IMR-90 (cell line): ENCODE data around the gene ST3GAL5.

ENCODE experiments used
- BHLHE40 ChIP-seq: fragments of 150-350 bp; IDR thresholded peaks from 2 replicates; pipeline ENCODE4 v1.6.1; 2016; ENCODE audit warnings: mild to moderate bottlenecking, low read depth, low read length
- FOS ChIP-seq: fragments of 150-350 bp; IDR thresholded peaks from 2 replicates; pipeline ENCODE4 v1.6.1; 2016; ENCODE audit warnings: low read depth, low read length
- MAFK ChIP-seq: IDR thresholded peaks from 2 replicates; pipeline ENCODE4 v1.6.1; 2012; ENCODE audit warnings: low read depth, low read length, improper control_type of control experiment
- MAZ ChIP-seq: IDR thresholded peaks from 2 replicates; pipeline ENCODE4 v1.6.1; 2012; ENCODE audit warnings: low read depth, mild to moderate bottlenecking, low read length, improper control_type of control experiment, moderate library complexity, borderline replicate concordance
- MXI1 ChIP-seq: IDR thresholded peaks from 2 replicates; pipeline ENCODE4 v1.6.1; 2012; ENCODE audit warnings: low read depth, mild to moderate bottlenecking, low read length, moderate library complexity, borderline replicate concordance
- POLR2A ChIP-seq: IDR thresholded peaks from 2 replicates; pipeline ENCODE4 v1.6.1; 2012; ENCODE audit warnings: mild to moderate bottlenecking, low read depth, low read length
- RFX5 ChIP-seq: IDR thresholded peaks from 2 replicates; pipeline ENCODE4 v1.8.0; 2012; ENCODE audit warnings: low read depth, mild to moderate bottlenecking, low read length, moderate library complexity
- SMC3 ChIP-seq: fragments of 150-350 bp; IDR thresholded peaks from 2 replicates; pipeline ENCODE4 v1.6.1; 2016; ENCODE audit warnings: low read depth, mild to moderate bottlenecking, antibody characterized with exemption, low read length, moderate library complexity
- TF ChIP-seq, protein P1 (sequence below): conservative IDR thresholded peaks from 2 replicates; pipeline ENCODE4 v1.5.1; 2012; ENCODE audit warnings: mild to moderate bottlenecking, low read depth, low read length, improper control_type of control experiment
- TF ChIP-seq, protein P2 (sequence below): fragments of 150-350 bp; IDR thresholded peaks from 2 replicates; pipeline ENCODE4 v1.6.1; 2017; ENCODE audit warnings: mild to moderate bottlenecking, antibody characterized with exemption, low read length, low read depth

DNA sequence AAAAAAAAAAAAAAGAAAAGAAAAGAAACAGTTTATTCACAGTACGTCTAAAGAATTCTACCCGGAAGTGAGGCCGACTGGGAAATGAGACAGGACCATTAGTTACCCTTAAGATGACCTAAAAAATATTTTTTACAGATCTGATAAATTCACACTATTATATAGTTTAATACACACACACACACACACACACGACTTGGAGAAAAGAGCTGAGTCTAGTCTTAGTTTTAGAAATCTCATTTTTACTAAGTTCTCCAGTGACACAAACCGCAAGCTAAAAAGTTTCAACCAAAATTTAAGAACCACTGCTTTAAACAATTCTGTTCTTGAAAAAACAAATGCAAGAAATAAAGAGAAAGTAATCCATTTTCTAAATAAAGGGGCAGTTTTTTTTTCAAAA lies 27.1 kb downstream of the ST3GAL5 start:
- TF ChIP-seq MXI1 = no peak
- no peak for TF ChIP-seq RFX5
- TF ChIP-seq, protein P1, sequence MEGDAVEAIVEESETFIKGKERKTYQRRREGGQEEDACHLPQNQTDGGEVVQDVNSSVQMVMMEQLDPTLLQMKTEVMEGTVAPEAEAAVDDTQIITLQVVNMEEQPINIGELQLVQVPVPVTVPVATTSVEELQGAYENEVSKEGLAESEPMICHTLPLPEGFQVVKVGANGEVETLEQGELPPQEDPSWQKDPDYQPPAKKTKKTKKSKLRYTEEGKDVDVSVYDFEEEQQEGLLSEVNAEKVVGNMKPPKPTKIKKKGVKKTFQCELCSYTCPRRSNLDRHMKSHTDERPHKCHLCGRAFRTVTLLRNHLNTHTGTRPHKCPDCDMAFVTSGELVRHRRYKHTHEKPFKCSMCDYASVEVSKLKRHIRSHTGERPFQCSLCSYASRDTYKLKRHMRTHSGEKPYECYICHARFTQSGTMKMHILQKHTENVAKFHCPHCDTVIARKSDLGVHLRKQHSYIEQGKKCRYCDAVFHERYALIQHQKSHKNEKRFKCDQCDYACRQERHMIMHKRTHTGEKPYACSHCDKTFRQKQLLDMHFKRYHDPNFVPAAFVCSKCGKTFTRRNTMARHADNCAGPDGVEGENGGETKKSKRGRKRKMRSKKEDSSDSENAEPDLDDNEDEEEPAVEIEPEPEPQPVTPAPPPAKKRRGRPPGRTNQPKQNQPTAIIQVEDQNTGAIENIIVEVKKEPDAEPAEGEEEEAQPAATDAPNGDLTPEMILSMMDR = no peak
- TF ChIP-seq, protein P2, sequence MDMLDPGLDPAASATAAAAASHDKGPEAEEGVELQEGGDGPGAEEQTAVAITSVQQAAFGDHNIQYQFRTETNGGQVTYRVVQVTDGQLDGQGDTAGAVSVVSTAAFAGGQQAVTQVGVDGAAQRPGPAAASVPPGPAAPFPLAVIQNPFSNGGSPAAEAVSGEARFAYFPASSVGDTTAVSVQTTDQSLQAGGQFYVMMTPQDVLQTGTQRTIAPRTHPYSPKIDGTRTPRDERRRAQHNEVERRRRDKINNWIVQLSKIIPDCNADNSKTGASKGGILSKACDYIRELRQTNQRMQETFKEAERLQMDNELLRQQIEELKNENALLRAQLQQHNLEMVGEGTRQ = no peak
- no peak for TF ChIP-seq MAFK
- TF ChIP-seq SMC3 = no peak
- TF ChIP-seq POLR2A = no peak
- TF ChIP-seq FOS = no peak
- no peak for TF ChIP-seq BHLHE40
- TF ChIP-seq MAZ = no peak
